Lower leg skin (tissue), 4 donors: ENCODE results near the gene MIEN1. TPM values are rescaled to one million over a fixed set of nuclear protein-coding genes. Genes with fewer than 3 reads are reported as not detected.

Experiments used
- DNase-seq, 2 donors: peaks; one replicate each; pipeline ENCODE4 v3.0.0-alpha.2; 2019; ENCODE audit warnings: low spot score in 2 of 2
- H3K4me3 ChIP-seq: fragments of 200-600 bp; sonication (generic); 2 replicates; pipeline ENCODE4 v1.5.1; 2017; ENCODE audit warnings: mild to moderate bottlenecking, low read depth; ENCODE audit not compliant: poor library complexity, severe bottlenecking
- POLR2A ChIP-seq, 2 donors: fragments of 450-650 bp; IDR thresholded peaks; one replicate each; pipeline ENCODE4 v1.6.1; 2016 to 2017; ENCODE audit warnings: antibody characterized with exemption in 2 of 2, mild to moderate bottlenecking in 1 of 2, moderate library complexity in 1 of 2
- WGBS, 2 donors: methylation state at CpG; one replicate each; pipeline ENCODE4 v1.1.5; 2018; 5-methylcytosine and 5-hydroxymethylcytosine counted together
- intact Hi-C: fragments of 100-400 bp; cut with DNase I; formaldehyde crosslinking; loops from one replicate; pipeline ENCODE4 v1.15.0; 2023; ENCODE audit warnings: low total_unique reads
- total RNA-seq, 4 donors: library from RNA; depleted of rRNA; stranded (reverse); fragments of >200 nt; gene quantifications; one replicate each; pipeline ENCODE4 v1.1.0, GENCODE V29; 2016
- TF ChIP-seq, protein P1 (sequence below), 3 donors: fragments of 450-650 bp; IDR thresholded peaks; one replicate each; pipeline ENCODE4 v1.5.1; 2016; ENCODE audit warnings: antibody characterized with exemption in 3 of 3, mild to moderate bottlenecking in 3 of 3, moderate library complexity in 2 of 3

The MIEN1 gene
- total RNA-seq, 4 donors from 2014 or later, result 42.8 to 82.0 (median 59.7) TPM

DNA sequence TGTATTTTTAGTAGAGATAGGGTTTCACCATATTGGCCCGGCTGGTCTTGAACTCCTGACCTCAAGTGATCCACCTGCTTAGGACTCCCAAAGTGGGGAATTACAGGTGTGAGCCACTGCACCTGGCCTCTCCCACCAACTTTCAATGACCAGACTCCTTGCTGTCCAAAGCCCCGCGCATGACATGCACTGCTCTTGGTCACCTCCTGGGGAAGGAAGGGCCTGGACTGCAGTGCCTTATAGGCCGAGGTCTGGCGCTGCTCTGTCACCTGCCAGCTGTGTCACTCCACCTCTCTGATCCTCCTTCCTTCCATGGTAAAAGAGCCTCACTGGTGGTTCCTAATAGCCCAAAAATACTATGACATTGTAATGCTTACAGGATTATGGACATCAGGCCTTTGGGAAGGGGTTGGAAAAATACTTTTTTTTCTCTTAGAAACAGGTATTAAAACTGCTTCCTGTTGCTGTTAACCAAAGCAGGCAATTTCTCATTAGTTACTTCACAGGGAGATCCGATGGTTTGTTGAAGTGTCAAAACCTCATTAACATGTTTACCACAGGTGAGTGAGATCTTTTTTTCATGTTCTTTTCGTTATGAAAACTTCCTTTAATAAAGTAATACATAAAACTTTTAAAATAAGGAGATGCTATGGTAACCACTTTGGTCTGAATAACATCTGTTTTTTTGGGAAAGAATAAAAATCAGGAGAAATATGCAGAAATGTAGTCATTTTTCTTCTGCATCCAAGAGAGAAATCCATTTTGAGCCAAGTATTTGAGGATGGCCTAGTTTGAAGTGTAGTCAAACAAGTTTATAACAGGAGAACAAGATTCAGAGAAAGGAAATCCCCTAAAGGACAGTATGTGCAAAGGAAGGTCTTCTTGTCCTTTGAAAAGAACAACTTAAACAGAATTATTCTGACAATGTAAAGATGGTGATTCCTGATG is 42.9 kb upstream of the MIEN1 start:
- WGBS, 2 donors, result 80 to 82% methylated on average over 7 of the region's 7 CpGs
- TF ChIP-seq, protein P1, sequence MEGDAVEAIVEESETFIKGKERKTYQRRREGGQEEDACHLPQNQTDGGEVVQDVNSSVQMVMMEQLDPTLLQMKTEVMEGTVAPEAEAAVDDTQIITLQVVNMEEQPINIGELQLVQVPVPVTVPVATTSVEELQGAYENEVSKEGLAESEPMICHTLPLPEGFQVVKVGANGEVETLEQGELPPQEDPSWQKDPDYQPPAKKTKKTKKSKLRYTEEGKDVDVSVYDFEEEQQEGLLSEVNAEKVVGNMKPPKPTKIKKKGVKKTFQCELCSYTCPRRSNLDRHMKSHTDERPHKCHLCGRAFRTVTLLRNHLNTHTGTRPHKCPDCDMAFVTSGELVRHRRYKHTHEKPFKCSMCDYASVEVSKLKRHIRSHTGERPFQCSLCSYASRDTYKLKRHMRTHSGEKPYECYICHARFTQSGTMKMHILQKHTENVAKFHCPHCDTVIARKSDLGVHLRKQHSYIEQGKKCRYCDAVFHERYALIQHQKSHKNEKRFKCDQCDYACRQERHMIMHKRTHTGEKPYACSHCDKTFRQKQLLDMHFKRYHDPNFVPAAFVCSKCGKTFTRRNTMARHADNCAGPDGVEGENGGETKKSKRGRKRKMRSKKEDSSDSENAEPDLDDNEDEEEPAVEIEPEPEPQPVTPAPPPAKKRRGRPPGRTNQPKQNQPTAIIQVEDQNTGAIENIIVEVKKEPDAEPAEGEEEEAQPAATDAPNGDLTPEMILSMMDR (IDR thresholded peaks at IDR 0.05), result no peak
- no peak overlapping the region for H3K4me3 ChIP-seq
- intact Hi-C loops, result no loop called here
- DNase-seq, result no peak

DNA sequence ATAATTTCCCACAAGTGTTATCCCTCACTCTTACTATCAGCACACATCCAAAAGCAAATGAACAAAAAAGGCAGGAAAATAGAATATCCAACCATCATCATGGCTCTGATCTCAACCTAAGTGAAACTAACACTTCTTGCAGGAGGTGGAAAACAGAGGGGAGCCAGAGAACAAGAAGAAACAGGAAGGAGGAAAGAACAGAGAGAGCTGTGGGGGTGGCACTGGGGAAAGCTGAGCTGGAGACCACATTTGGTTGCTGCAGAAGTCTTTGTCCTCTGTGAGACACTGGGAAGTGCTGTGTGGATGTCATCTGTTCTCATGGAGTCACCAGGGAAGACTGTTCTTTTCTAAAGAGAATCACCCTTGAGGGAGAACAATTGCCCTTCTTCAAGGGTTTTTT is 42.1 kb upstream of the MIEN1 start:
- TF ChIP-seq, protein P1 (IDR thresholded peaks at IDR 0.05), result no peak
- no peak for TF ChIP-seq POLR2A (IDR thresholded peaks at IDR 0.05)
- DNase-seq, result no peak
- H3K4me3 ChIP-seq, result no peak overlapping the region
- intact Hi-C loops, result no loop called here

DNA sequence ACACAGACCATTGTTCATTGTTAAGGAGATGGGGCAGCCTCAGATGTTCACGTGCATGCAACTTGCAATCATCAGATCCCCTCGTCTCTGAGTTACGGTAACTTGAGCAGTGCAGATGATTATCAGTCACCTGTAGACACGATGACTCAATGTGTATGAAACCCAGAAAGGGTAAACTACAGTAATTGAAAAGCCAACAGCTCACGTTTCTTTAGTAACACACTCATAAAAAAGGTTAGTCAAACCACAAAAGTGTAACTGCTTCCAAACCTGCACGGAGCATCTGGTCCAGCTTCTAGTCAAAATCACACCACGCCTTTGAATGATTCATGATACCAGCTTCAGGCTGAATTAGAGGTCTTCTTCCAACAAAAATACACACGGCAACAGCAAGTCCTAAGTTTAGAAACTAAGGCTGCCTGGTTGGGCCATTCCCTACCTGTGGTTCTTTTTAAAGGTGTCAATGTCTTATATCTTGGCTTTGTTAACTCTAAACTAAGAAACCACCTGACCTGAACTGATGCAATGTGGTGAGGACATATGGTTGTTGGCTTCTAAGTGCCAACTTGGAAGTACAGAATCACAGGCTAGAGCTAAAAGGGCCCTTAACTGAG is 39.7 kb upstream of the MIEN1 start:
- intact Hi-C loops, result no loop called here
- DNase-seq, result peak in 1 of 2 donors; percentile 41
- TF ChIP-seq, protein P1 (IDR thresholded peaks at IDR 0.05), result no peak
- no peak for TF ChIP-seq POLR2A (IDR thresholded peaks at IDR 0.05)
- H3K4me3 ChIP-seq, result no peak overlapping the region
- 40 to 48% methylated on average over 8 of the region's 8 CpGs for WGBS, 2 donors

DNA sequence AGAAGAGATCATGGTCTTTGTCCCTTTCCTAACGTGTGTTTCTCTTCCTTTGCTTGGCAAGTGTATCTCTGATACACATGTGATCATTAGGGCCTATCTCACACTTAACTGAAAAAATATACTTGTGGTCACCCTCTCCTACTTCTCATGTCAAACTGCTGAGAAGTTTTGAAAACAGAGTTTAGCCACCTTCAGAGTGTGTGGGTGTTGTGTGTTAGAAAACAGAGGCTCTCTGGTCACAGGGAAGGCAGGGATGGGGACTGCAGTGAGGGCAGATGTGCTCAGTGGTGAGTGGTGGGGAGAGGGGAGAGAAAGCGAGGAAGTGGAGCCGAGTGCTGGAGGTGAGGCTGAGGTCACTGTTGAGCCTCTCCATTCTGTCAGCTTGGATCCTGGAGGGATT is 36.8 kb upstream of the MIEN1 start:
- no peak for TF ChIP-seq POLR2A (IDR thresholded peaks at IDR 0.05)
- TF ChIP-seq, protein P1 (IDR thresholded peaks at IDR 0.05), result no peak
- intact Hi-C loops, result no loop called here
- 59 to 62% methylated on average over 3 of the region's 3 CpGs for WGBS, 2 donors
- H3K4me3 ChIP-seq, result no peak overlapping the region
- no peak for DNase-seq

DNA sequence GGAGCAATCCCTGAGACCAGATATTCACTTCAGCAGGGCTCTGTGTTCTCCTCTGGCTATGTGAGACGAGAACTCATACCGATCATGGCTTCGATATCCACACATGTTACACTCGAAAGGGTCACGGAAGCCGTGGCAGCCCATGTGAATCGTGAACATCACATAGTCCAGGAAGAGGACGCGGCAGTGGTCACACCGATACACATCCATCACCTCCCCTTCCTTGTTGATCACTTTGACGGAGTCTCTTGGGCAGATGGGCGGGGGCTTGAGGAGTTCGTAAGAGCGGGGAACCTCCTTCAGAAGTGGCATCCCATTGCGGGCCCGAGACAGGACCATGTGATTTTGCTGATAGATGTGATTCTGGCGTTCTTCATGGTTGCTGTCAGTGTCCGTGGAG is 35.4 kb upstream of the MIEN1 start:
- TF ChIP-seq, protein P1 (IDR thresholded peaks at IDR 0.05), result no peak
- no peak for TF ChIP-seq POLR2A (IDR thresholded peaks at IDR 0.05)
- intact Hi-C loops, result no loop called here
- peak in 1 of 2 donors; percentile 79 for DNase-seq
- WGBS, 2 donors, result 91 to 93% methylated on average over 18 of the region's 18 CpGs
- no peak overlapping the region for H3K4me3 ChIP-seq
